ENCODE data around the gene ABAT.

Gene ABAT

GRCh38 chr16:8717892-8718415 is 43.5 kb downstream of the ABAT start:
- DNase-seq (ENCODE audit: low read depth), result no peak

DNA sequence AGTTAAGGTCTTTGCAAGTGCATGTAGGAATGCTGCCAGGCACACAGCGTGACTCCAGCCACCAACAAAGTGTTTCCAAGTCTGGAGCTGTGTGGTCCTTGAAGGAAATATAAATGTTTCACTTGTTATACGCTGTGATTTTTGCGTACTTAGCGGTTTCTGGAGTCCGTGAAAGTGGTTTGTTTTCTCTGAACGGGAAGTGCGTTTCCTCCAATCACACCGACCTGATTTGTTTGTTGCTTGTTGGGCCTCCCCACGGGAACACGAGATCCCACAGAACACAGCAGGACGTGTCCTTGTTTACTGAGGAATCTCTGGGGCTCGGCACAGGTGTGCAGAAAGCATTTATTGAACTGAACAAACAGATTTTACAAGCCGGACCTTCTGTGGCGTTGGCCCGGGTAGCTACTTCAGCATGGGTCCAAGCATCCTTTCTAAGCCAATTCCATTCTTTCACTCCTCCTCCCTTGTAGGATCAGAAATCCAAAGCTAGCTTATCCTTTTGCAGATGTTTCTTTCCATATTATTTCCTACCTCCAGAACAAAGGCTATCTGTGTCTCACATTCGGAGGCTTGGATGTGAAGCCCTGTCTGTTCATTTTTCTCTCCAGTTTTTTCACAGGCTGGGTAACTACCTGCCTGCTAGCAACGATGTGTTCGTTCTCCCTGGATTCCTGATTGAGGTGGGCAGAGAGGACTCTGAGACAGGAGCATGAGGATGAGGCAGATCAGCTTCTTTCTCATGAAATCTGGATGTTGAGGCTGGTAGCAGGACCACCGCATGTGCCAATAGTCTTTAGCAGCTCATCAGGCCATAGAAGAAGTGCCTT is 44.6 kb downstream of the ABAT start:
- DNase-seq (ENCODE audit: low read depth), result no peak

- no peak for DNase-seq (ENCODE audit: low read depth)
Measured at GRCh38 chr16:8720080-8720966, 45.9 kb downstream of the ABAT start.

DNA sequence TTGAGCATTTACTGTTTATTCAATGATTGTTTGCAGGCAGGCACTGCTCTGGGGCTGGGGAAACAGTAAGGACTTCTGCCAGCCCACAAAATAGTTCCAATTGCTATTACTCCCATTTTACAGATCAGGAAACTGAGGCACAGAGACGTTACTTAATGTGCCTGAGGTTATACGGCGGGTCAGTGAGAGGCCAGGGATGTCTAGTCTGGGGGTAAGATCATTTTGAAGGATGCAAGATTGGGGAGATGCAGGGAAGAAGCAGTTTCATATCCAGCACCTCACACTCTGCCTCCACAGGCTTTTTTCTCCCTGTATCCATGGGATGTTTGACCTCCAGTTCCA is 46.5 kb downstream of the ABAT start:
- DNase-seq (ENCODE audit: low read depth), result no peak

- no peak for DNase-seq (ENCODE audit: low read depth)
Measured at GRCh38 chr16:8721336-8722024, 47.1 kb downstream of the ABAT start.

DNA sequence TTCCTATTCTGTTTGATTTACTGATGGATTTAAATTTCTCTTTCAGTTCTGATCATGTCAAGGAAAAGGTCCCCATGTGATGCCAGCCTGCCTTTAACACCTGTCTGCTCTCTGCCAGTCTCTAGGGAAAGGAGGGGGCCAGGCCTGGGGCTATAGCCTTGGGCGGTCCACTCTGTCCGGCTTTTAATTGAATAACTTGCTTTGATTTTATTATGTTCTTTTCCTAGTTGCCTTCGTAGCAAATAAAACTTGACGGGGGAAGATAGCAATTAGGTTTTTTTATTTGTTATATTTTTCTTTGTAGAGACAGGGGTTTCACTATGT is 47.6 kb downstream of the ABAT start:
- no peak for DNase-seq (ENCODE audit: low read depth)

GRCh38 chr16:8725513-8726178 is 51.2 kb downstream of the ABAT start:
- DNase-seq (ENCODE audit: low read depth), result no peak

DNA sequence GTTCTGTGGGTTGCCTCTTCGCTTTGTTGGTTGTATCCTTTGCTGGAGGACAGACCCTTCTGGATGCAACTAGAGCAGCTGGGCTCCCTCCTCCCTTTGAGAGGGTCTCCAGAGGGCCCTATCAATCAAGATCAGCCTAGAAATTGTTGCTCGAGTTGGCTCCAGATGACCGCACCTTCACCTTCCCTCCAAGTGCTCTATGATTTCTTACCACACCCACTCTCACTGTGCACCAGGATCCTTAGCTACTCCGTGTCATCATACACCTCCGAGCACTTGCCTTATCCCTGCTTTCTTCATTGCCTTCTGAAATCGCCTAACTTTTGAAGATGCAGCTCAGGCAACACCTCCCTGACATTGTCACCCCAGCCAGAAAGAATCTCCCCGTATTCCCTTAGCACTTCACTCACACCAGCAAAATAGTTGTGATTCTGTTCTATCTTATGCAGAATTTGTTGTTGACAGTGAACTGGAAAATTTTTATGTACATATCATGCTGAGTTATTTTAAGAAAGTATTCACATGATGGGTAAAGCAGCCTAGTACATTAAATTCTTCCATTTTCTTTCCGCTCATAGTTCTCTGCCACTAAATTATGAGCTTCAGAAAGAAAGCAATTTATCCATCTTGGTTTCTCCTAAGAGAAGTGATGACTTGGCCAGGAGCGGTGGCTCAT is 52.9 kb downstream of the ABAT start:
- DNase-seq (ENCODE audit: low read depth), result no peak

- no peak for DNase-seq (ENCODE audit: low read depth)
Measured at GRCh38 chr16:8727857-8728618, 53.6 kb downstream of the ABAT start.

DNA sequence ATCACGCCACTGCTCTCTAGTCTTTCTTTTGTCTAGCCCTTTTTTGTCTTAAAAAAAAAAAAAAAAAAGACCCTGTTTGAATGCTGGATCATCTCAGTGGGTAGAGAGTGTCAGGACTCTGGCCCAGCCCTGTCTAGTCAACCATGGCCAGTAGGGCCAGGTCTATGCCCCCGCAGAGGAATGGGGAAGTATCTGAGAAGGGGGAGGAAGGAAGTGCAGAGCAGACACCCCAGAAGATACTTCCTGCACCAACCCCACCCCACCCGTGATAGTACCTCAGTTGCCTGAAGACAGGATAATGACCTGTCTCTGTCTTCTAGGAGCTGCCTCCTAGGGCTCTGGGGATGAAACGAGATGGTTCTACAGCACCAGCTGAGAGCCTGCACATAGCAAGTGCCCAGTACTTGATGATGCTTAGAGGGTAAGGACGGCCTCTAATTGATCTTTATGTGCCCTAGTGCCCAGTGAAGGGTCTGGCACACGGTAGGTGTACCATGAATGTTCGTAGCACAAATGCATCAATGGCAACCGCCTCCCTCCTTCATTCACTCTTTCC is 55.4 kb downstream of the ABAT start:
- no peak for DNase-seq (ENCODE audit: low read depth)

DNA sequence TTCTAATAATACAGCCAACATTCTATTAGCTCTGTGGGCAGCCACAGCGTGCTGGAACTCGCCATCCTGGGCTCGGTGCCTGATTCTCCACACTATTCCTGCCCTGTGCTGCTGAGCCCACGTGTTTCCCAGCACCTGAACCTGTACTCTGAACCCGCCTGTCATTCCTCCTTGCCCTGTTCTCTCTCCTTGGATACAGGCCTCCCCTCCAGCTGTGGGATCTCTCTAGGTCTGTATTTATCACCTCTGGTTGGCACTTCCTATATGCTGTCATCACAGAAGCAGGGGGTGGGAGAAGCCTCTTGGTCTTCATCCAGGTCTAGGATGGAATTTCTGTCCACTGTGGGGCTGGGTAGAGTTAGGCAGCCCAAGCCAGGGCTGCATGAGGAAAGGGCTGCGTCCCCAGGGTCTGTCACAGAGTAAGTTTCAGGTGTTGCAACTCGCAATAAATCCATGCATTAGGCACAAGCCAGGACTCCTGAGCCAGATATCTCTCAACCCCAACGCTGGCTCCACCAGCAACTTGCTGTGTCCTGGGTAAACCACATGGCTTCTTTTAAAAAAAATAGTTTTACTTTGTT is 56.0 kb downstream of the ABAT start:
- DNase-seq (ENCODE audit: low read depth), result no peak

- DNase-seq (ENCODE audit: low read depth), result no peak
Measured at GRCh38 chr16:8733849-8734540, 59.6 kb downstream of the ABAT start.

- DNase-seq (ENCODE audit: low read depth), result no peak
Measured at GRCh38 chr16:8735574-8735973, 61.2 kb downstream of the ABAT start.

- DNase-seq (ENCODE audit: low read depth), result no peak
Measured at GRCh38 chr16:8736123-8736668, 61.8 kb downstream of the ABAT start.

- no peak for DNase-seq (ENCODE audit: low read depth)
Measured at GRCh38 chr16:8739151-8739550, 64.7 kb downstream of the ABAT start.

DNA sequence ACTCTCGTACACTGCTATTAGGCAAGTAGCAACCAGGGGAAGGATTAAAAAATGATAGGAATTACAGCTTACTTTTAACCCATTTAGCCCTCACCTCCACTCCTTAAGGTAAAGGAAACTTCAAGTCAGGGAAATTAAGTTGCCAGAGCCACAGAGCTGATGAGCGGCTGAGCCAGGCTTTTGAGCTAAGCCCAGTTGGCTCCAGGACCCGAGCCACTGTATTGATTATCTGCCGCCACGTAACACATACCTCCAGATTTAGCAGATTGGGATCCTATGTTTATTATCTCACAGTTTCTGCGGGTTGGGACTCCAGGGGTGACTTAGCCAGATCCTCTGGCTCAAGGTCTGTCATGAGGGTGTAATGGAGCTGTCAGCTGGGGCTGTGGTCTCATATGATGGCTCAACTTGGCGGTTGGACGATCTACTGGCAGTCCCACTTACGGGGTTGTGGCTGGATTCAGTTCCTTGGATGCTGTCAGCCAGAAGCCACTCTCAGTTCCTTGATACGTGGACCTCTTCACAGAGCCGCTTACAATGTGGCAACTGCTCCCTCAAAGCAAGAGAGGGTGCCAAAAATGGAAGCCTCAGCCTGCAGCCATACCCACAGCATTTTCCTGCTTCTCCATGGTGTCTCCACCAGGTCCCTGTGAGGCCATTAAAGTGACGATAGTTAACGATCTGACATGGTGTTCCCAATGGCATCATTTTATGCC is 65.7 kb downstream of the ABAT start:
- DNase-seq (ENCODE audit: low read depth), result no peak

DNA sequence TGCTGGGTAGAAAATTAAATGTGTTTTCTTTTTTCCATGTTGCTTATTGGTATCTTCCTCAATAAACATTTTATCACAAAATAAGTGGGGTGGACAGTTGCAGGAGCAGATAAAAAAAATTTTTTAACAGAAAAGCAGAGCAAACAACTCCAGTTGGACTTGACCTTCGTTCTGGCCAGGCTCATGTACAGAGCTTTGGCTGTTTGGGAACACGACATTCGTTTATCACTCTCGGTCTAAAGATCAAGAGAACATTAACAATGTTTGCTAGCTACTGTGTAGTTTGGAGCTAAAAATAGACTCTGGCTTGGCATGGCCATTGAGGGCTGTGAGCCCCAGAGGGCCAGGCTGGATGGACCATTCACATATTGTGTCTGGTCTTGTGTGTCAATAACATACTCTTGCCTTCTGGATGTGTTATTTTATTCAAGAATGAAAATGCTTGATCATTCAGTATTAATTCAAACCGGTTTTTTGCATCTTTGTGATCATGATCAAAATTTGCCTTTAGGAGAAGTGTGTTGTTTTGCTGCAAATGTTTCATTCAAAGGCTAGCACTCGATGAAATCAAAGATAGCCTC is 66.4 kb downstream of the ABAT start:
- DNase-seq (ENCODE audit: low read depth), result no peak

DNA sequence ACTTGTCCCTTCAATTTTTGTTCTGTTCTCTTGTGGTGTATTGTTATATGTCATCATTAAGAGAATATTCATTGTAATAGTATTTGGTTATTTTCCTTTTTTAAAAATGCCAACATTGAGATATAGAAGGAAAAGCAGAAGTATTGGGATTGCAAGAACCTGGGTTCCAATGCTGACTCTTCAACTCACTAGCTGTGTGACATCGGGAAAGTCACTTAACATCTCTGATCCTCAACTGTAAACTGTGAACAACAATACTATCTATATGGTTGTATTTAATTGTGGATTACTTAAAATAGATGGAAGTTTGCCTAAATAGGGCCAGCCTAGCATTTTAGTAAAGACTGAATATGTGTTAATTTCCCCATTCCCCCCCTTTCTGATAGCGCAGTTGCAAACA is 67.2 kb downstream of the ABAT start:
- no peak for DNase-seq (ENCODE audit: low read depth)
